ENCODE results near the gene RFPL2. TPM values are rescaled to one million over a fixed set of nuclear protein-coding genes. Genes with fewer than 3 reads are reported as not detected.

The RFPL2 gene
- total RNA-seq, 1 experiment from 2014 or later, result 0.48 TPM

- TF ChIP-seq HMGXB4 (CRISPR knock-in tag; IDR thresholded peaks at IDR 0.05) (peak; percentile 80; the same call in 1 of the 2 replicates), CREB1 (CRISPR knock-in tag; IDR thresholded peaks at IDR 0.05) (0 out of 2 replicates have a peak, but pooled peaks have one; percentile 63), ESRRA (CRISPR knock-in tag; IDR thresholded peaks at IDR 0.05; ENCODE audit: borderline replicate concordance) (no peak), PREB (CRISPR knock-in tag; IDR thresholded peaks at IDR 0.05; ENCODE audit: borderline replicate concordance) (no peak), ZNF138 (CRISPR knock-in tag; conservative IDR thresholded peaks at IDR 0.05) (no peak), FOXP4 (CRISPR knock-in tag; IDR thresholded peaks at IDR 0.05) (no peak; the same call in 1 of the 2 replicates), MXD4 (CRISPR knock-in tag; IDR thresholded peaks at IDR 0.05; ENCODE audit: borderline replicate concordance) (no peak), PRRX2 (CRISPR knock-in tag; IDR thresholded peaks at IDR 0.05) (no peak), PRDM15 (CRISPR knock-in tag; IDR thresholded peaks at IDR 0.05) (no peak), ZNF281 (CRISPR knock-in tag; IDR thresholded peaks at IDR 0.05) (0 out of 2 replicates have a peak, but pooled peaks have one; percentile 45), E2F4 (CRISPR knock-in tag; IDR thresholded peaks at IDR 0.05; ENCODE audit: borderline replicate concordance, low read depth) (no peak), FOXK1 (CRISPR knock-in tag; IDR thresholded peaks at IDR 0.05) (no peak), ZNF512 (CRISPR knock-in tag; IDR thresholded peaks at IDR 0.05; ENCODE audit: borderline replicate concordance) (no peak), ERG (CRISPR knock-in tag; IDR thresholded peaks at IDR 0.05) (no peak), ATF6 (CRISPR knock-in tag; IDR thresholded peaks at IDR 0.05) (no peak)
Measured at GRCh38 chr22:32175683-32176644, 28.9 kb downstream of the RFPL2 start (continued).

Data from WTC11 (cell line).